ENCODE data around the gene C20orf144. TPM values are rescaled to one million over a fixed set of nuclear protein-coding genes. Genes with fewer than 3 reads are reported as not detected.

Gene C20orf144
- total RNA-seq, 4 donors from 2014 or later, result not detected

GRCh38 chr20:33709398-33709797, 47.3 kb downstream of the C20orf144 start:
- Histone ChIP-seq H3K36me3 (no peaks in the 10 kb centered on the region), H3K4me3 (no peak overlapping the region), H3K9me3 (no peaks in the 10 kb centered on the region), H3K27ac (no peak overlapping the region), H3K4me1 (no peaks in the 10 kb centered on the region), H3K27me3 (no peaks in the 10 kb centered on the region)
- intact Hi-C loops (cut with DNase I; ENCODE audit: low total_unique reads), result no loop called here
- no peak for TF ChIP-seq CTCF (IDR thresholded peaks at IDR 0.05)
- no peak for TF ChIP-seq POLR2A (IDR thresholded peaks at IDR 0.05)
- DNase-seq, result no peak

- no peak for TF ChIP-seq POLR2A (IDR thresholded peaks at IDR 0.05)
- TF ChIP-seq CTCF (IDR thresholded peaks at IDR 0.05), result no peak
- H3K36me3 ChIP-seq, result no peaks in the 10 kb centered on the region
Observed at GRCh38 chr20:33709905-33710541, 47.9 kb downstream of the C20orf144 start.

GRCh38 chr20:33710681-33711445, 48.7 kb downstream of the C20orf144 start:
- H3K27ac ChIP-seq, result no peak overlapping the region
- TF ChIP-seq CTCF (IDR thresholded peaks at IDR 0.05), result no peak
- no peak for TF ChIP-seq POLR2A (IDR thresholded peaks at IDR 0.05)
- H3K27me3 ChIP-seq, result no peaks in the 10 kb centered on the region
- no peak for DNase-seq
- H3K4me1 ChIP-seq, result no peaks in the 10 kb centered on the region
- no peaks in the 10 kb centered on the region for H3K36me3 ChIP-seq
- intact Hi-C loops (cut with DNase I; ENCODE audit: low total_unique reads), result no loop called here
- H3K9me3 ChIP-seq, result no peaks in the 10 kb centered on the region
- H3K4me3 ChIP-seq, result no peak overlapping the region

More at GRCh38 chr20:33709905-33710541, 47.9 kb downstream of the C20orf144 start:
- Histone ChIP-seq H3K4me1 (no peaks in the 10 kb centered on the region), H3K9me3 (no peaks in the 10 kb centered on the region), H3K27ac (no peak overlapping the region), H3K4me3 (no peak overlapping the region), H3K27me3 (no peaks in the 10 kb centered on the region)
- intact Hi-C loops (cut with DNase I; ENCODE audit: low total_unique reads), result no loop called here
- DNase-seq, result no peak

GRCh38 chr20:33711446-33711738, 49.3 kb downstream of the C20orf144 start:
- Histone ChIP-seq H3K4me3 (no peak overlapping the region), H3K36me3 (no peaks in the 10 kb centered on the region), H3K9me3 (no peaks in the 10 kb centered on the region), H3K27me3 (no peaks in the 10 kb centered on the region), H3K4me1 (no peaks in the 10 kb centered on the region), H3K27ac (no peak overlapping the region)
- TF ChIP-seq POLR2A (IDR thresholded peaks at IDR 0.05) (no peak), CTCF (IDR thresholded peaks at IDR 0.05) (no peak)
- intact Hi-C loops (cut with DNase I; ENCODE audit: low total_unique reads), result no loop called here
- no peak for DNase-seq

Other genes starting within 250 kb of the C20orf144 start
- gene SNTA1, start 218.6 kb upstream of the C20orf144 start, total RNA-seq, result 10 to 100 TPM; 12.3 to 27.6 (median 20.6) TPM
- gene CBFA2T2, start 172.2 kb upstream of the C20orf144 start, total RNA-seq, result 10 to 100 TPM; 13.6 to 32.4 (median 24.3) TPM
- 1 to 10 TPM in 3 of 4 donors, not detected in 1; 1.4 to 4.4 (median 1.9) TPM for gene ACTL10, start 4.6 kb downstream of the C20orf144 start, total RNA-seq
- 10 to 100 TPM in 3 of 4 donors, 1 to 10 TPM in 1; 5.6 to 44.3 (median 20.4) TPM for gene NECAB3, start 12.1 kb downstream of the C20orf144 start, total RNA-seq
- gene E2F1, start 24.1 kb downstream of the C20orf144 start, total RNA-seq, result 1 to 10 TPM in 2 of 4 donors, under 1 TPM in 1, not detected in 1; 0.51 to 7.3 (median 1.5) TPM
- gene PXMP4, start 58.0 kb downstream of the C20orf144 start, total RNA-seq, result 10 to 100 TPM in 2 of 4 donors, 1 to 10 TPM in 2; 1.8 to 13.8 (median 10.7) TPM
- gene ZNF341, start 69.7 kb downstream of the C20orf144 start, total RNA-seq, result 1 to 10 TPM; 1.2 to 3.3 (median 2.7) TPM
- 10 to 100 TPM; 48.0 to 73.8 (median 57.9) TPM for gene CHMP4B, start 149.0 kb downstream of the C20orf144 start, total RNA-seq

Data from uterus (tissue), 4 donors.